Measurements from ENCODE around the gene BICDL1.
A peak's percentile ranks its signal among the peaks of the same experiment; 100 is the strongest.

The BICDL1 gene

GRCh38 chr12:120102189-120103043 lies 113.4 kb downstream of the BICDL1 start:
- no peak for DNase-seq

GRCh38 chr12:120103044-120103338 lies 114.0 kb downstream of the BICDL1 start:
- no peak for DNase-seq

- no peak for DNase-seq
Observed at GRCh38 chr12:120103371-120103770, 114.3 kb downstream of the BICDL1 start.

GRCh38 chr12:120106151-120106550 lies 117.1 kb downstream of the BICDL1 start:
- no peak for DNase-seq

- no peak for DNase-seq
Observed at GRCh38 chr12:120109570-120110267, 120.7 kb downstream of the BICDL1 start.

GRCh38 chr12:120110550-120111501 lies 121.8 kb downstream of the BICDL1 start:
- no peak for DNase-seq

GRCh38 chr12:120115066-120115465 lies 126.0 kb downstream of the BICDL1 start:
- no peak for DNase-seq

- peak; percentile 57 to 72 for DNase-seq
Observed at GRCh38 chr12:120115692-120116440, 126.8 kb downstream of the BICDL1 start.

GRCh38 chr12:120116441-120116791 lies 127.4 kb downstream of the BICDL1 start, which contains the start of gene RAB35:
TSS of gene RAB35 (minus strand) at chr12:120116753. CDS start at chr12:120116650, 103 bp downstream.
- no peak for DNase-seq

- DNase-seq, result peak; percentile 87 to 94
Observed at GRCh38 chr12:120116792-120117651, 128.0 kb downstream of the BICDL1 start.

- no peak for DNase-seq
Observed at GRCh38 chr12:120117961-120118320, 128.9 kb downstream of the BICDL1 start.

GRCh38 chr12:120118321-120119061 lies 129.5 kb downstream of the BICDL1 start:
- DNase-seq, result peak; percentile 62 to 71

GRCh38 chr12:120119271-120119973 lies 130.4 kb downstream of the BICDL1 start:
- DNase-seq, result no peak

GRCh38 chr12:120121343-120121742 lies 132.3 kb downstream of the BICDL1 start:
- DNase-seq, result no peak

GRCh38 chr12:120121766-120122293 lies 132.8 kb downstream of the BICDL1 start:
- no peak for DNase-seq

- no peak for DNase-seq
Observed at GRCh38 chr12:120125029-120125428, 136.0 kb downstream of the BICDL1 start.

GRCh38 chr12:120125792-120126634 lies 137.0 kb downstream of the BICDL1 start:
- no peak for DNase-seq

- no peak for DNase-seq
Observed at GRCh38 chr12:120126635-120127005, 137.6 kb downstream of the BICDL1 start.

GRCh38 chr12:120130011-120130410 lies 141.0 kb downstream of the BICDL1 start:
- DNase-seq, result no peak

Measured in SHP77 (cell line).